SIG-M5 treated with dmso at 0.1 percent for 504 hours (cell line): ENCODE measurements around the gene MYCBPAP.
A peak's percentile ranks its signal among the peaks of the same experiment; 100 is the strongest.

Experiments
- DNase-seq: peaks from one replicate; lab custom pipeline; 2025; ENCODE audit not compliant: unreplicated experiment; lab: John Stamatoyannopoulos, UW

Gene MYCBPAP

DNA sequence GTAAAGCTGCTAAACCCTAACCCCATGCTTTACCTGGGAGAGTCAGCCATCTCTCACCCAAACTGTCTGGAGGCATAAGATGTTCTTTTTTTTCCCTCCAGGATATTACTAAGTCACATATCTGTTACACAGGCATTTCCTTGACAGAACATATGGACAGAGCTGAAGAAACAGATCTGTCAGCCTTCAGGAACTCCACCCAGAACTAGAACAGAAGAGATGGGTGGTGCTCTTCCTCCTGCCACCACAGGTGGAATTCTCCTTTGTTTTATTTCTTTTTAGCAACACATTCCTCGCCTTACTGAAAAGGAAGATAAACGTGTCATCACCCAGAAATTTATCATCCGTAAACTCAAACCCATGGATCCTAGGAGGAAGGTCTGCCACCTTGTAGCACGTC is 8.8 kb downstream of the MYCBPAP start:
- DNase-seq, result no peak

GRCh38 chr17:50517504-50518383 is 9.5 kb downstream of the MYCBPAP start:
- no peak for DNase-seq

- DNase-seq, result no peak
Observed at GRCh38 chr17:50518384-50519023, 10.3 kb downstream of the MYCBPAP start.

GRCh38 chr17:50519141-50519834 is 11.0 kb downstream of the MYCBPAP start:
- no peak for DNase-seq

DNA sequence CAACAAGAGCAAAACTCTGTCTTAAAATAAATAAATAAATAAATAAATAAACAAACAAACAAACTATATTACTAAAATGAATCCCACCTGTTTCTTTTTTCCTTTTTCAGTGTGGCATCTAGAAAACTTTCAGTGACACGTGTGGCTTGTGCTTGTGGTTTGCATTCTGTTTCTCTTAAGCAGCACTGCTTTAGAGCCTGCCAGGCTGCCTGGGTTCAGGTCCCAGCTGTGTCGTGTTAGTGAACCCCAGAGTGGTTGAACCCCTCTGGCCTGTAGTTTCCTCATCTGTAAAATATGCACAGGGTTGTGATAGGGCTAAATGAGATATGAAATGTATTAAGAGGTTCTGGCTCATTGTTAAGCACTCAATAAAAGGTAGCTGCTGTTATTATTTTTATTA is 12.2 kb downstream of the MYCBPAP start:
- DNase-seq, result no peak

- no peak for DNase-seq
Observed at GRCh38 chr17:50521514-50521913, 13.3 kb downstream of the MYCBPAP start.

GRCh38 chr17:50522766-50523165 is 14.5 kb downstream of the MYCBPAP start:
- DNase-seq, result no peak

- DNase-seq, result no peak
Observed at GRCh38 chr17:50523208-50523607, 15.0 kb downstream of the MYCBPAP start.

DNA sequence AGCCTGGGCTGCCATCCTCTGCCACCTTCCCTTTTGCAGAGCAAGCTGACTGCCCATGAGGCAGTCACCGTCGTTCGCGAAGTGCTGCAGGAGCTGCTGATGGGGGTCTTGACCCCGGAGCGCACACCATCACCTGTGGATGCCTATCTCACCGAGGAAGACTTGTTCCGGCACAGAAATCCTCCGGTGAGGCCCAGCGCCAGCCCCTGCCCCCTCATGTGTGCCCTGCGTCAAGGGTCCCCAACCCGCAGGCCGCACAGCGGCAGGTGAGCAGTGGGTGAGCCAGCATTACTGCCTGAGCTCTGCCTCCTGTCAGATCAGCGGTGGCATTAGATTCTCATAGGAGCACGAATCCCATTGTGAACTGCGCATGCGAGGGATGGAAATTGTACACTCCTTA is 16.6 kb downstream of the MYCBPAP start:
- no peak for DNase-seq

- DNase-seq, result peak; percentile 37
Observed at GRCh38 chr17:50527155-50527762, 19.0 kb downstream of the MYCBPAP start.

DNA sequence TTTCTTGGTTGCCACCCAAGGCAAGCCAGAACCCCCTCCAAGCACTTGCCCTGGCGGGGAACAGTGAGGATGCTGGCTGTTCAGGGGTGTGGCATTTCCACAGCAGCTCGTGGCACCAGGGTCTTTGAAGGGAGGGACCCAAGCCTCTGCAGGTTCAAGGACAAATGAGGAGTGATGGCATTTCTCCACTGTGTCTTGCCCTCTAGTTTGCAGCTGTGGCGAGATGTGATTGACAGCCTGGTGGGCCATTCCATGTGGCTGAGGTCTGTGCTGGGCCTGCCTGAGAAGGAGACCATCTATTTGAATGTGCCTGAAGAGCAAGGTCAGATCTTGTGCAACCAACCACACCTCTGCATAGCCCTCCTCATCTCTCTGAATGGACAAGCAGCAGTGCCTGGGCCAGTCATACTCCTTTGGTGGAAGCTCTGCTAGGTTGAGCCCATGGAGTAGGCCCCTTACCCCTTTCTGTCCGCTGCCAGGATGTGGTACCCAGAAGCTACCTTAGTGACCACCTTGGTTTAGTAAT is 19.8 kb downstream of the MYCBPAP start:
- no peak for DNase-seq

DNA sequence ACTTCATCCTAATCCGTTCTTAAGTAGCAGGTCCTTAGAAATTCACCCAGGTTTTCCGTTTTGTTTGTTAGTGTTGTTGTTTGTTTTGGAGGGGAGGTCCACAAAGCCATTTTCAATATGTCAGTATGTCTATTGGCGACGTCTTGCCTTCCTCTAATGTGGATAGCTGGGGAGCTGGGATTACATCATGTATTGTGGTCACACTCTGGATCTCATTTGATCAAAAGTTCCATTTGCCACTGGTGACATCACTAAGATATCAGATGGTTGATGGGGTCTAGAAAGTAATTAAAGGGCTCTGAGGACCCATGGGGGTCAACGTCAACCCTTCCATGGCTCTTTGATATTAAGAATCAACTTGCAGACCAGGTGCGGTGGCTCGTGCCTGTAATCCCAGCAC is 21.6 kb downstream of the MYCBPAP start:
- DNase-seq, result no peak

- DNase-seq, result no peak
Observed at GRCh38 chr17:50531428-50532025, 23.3 kb downstream of the MYCBPAP start.

DNA sequence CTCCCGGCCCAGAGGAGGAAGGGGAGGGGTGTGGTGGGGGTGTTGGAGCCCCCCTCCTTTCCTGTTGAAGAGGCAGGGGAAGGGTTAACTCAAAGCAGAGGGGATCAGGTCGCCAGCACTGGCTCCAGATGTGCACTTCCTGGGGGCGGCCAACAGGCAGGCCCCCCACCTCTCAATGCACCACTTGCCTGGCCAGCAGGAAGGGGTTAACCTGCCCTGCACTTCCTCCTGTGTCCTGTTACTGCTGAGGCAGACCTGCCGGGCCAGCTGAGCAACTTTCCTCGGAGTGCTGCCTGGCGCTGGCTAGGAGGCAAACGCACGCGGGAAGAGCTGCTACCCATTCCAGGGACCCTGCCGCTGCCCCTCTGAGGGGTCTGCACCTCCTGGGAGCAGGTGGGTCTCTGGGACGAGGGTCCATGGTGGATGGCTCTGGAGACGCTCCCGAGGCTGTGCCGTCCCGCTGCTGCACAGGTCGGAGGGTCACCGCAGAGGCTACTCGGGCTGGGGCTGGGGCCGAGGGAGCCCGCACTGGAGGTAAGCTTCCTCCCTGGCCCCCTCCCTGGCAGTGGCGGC is 24.3 kb downstream of the MYCBPAP start, which contains the start of gene EPN3:
TSS of gene EPN3 (plus strand) at position 284 of the 573 bp plus-strand sequence. CDS start 3,822 bp downstream, outside the sequence.
- peak; percentile 41 for DNase-seq

DNA sequence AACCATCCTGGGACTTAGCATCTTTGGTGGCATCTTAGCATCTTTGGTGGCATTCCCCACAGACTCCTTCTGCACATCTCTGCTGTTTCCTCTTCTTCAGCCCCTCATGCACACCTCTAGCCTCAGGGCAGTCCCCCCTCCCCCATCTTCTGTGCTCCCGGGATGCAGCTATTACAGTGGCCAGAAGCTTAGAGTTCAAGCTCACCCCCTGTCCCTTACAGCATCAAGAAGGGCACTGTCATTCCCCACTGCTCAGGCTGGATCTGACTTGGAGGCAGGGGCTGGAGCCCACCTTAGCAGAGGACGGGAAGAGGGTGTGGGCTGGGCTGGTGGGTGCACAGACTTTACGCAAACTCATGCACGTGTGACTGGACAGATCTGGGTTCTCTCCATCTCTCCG is 24.9 kb downstream of the MYCBPAP start:
- no peak for DNase-seq

- DNase-seq, result no peak
Observed at GRCh38 chr17:50533720-50534148, 25.5 kb downstream of the MYCBPAP start.

- DNase-seq, result peak; percentile 28
Observed at GRCh38 chr17:50534222-50534978, 26.2 kb downstream of the MYCBPAP start.

- no peak for DNase-seq
Observed at GRCh38 chr17:50534979-50535326, 26.7 kb downstream of the MYCBPAP start.

GRCh38 chr17:50535407-50535806 is 27.2 kb downstream of the MYCBPAP start:
- no peak for DNase-seq
